ENCODE data around the gene BNC2. TPM values are rescaled to one million over a fixed set of nuclear protein-coding genes. Genes with fewer than 3 reads are reported as not detected.

BNC2 gene
- total RNA-seq, 1 experiment from 2014 or later: 43.6 TPM

- no peak overlapping the region for H2BK5ac ChIP-seq (ENCODE audit: insufficient read length, low read length)
- H3K4me3 Mint-ChIP-seq: no peak overlapping the region
- H3K9me3 Mint-ChIP-seq: no peaks in the 10 kb centered on the region
- no peak overlapping the region for H3K9ac ChIP-seq (ENCODE audit: extremely low read depth, insufficient read length, low read length)
- H2BK120ac ChIP-seq (ENCODE audit: low read depth, low read length, poor library complexity, severe bottlenecking): no peak overlapping the region
- H3K56ac ChIP-seq (ENCODE audit: insufficient read length, low read depth, low read length): no peak overlapping the region
- no peak overlapping the region for H3K14ac ChIP-seq (ENCODE audit: insufficient read depth, low read length)
- H3K4me2 ChIP-seq (ENCODE audit: insufficient read depth, insufficient read length, low read length): no peak overlapping the region
- no peaks in the 10 kb centered on the region for H3K23me2 ChIP-seq (ENCODE audit: insufficient read length, low read depth, low read length, poor library complexity, severe bottlenecking)
- H2AK5ac ChIP-seq (ENCODE audit: insufficient read length, low read length): no peak overlapping the region
- H3K36me3 Mint-ChIP-seq (ENCODE audit: insufficient read depth in 1 of 3, low read depth in 3 of 3): no peaks in the 10 kb centered on the region
- H3K4me1 Mint-ChIP-seq: peaks cover 78 to 81% of the 10 kb centered on the region in 2 experiments
- no peaks in the 10 kb centered on the region for H3K9me3 ChIP-seq (ENCODE audit: control insufficient read depth, low read depth, low read length)
- no peaks in the 10 kb centered on the region for H3K79me2 ChIP-seq (ENCODE audit: insufficient read depth, low read length)
- TF ChIP-seq CTCF (conservative IDR thresholded peaks at IDR 0.05): no peak
- H4K5ac ChIP-seq (ENCODE audit: insufficient read length, low read depth, low read length): no peak overlapping the region
- no peak overlapping the region for H4K8ac ChIP-seq (replicated peaks; ENCODE audit: insufficient read length, low read depth, low read length)
- H3K4ac ChIP-seq (ENCODE audit: low read depth, low read length): no peak overlapping the region
- H2BK15ac ChIP-seq (ENCODE audit: low read depth, low read length): no peak overlapping the region
- H2BK12ac ChIP-seq (ENCODE audit: insufficient read length, low read depth, low read length): no peak overlapping the region
- H3K27ac ChIP-seq (ENCODE audit: insufficient read length, low read depth, low read length): no peak overlapping the region
- H3K79me1 ChIP-seq (ENCODE audit: insufficient read depth, low read depth, low read length, poor library complexity, severe bottlenecking): peaks cover 3% of the 10 kb centered on the region
- H4K91ac ChIP-seq (ENCODE audit: insufficient read length, low read depth, low read length): no peak overlapping the region
- no peak overlapping the region for H3K18ac ChIP-seq (ENCODE audit: insufficient read length, low read depth, low read length)
- H3K27me3 Mint-ChIP-seq (ENCODE audit: low read depth): no peaks in the 10 kb centered on the region
- no peak overlapping the region for H2BK20ac ChIP-seq (ENCODE audit: low read depth, low read length, poor library complexity, severe bottlenecking)
- no peaks in the 10 kb centered on the region for H4K20me1 ChIP-seq (ENCODE audit: control insufficient read depth, insufficient read depth, insufficient read length)
- no peak for DNase-seq
- H3K27me3 ChIP-seq (ENCODE audit: insufficient read depth, low read length): no peaks in the 10 kb centered on the region
- no peak overlapping the region for H3K27ac Mint-ChIP-seq
- no peak overlapping the region for H3T11ph ChIP-seq (ENCODE audit: low read length)
- no peak overlapping the region for H3K23ac ChIP-seq (ENCODE audit: insufficient read length, low read depth, low read length)
- H2AFZ ChIP-seq (ENCODE audit: low read length): no peak overlapping the region
- H3K4me1 ChIP-seq (ENCODE audit: insufficient read depth, low read length): peaks cover 11% of the 10 kb centered on the region
- no CpG with 5 or more reads among the region's 3 CpGs for WGBS (ENCODE audit: extremely low coverage, insufficient read length, low lambda C conversion rate)
Observed at GRCh38 chr9:16622541-16622940, 247.9 kb downstream of the BNC2 start.

All from H9 (cell line).